BLaER1 (cell line): ENCODE data around the gene TMEM39B.
"Not testable (repeated sequence)": the region's sequence is repeated elsewhere in the genome, so short reads cannot be mapped to it uniquely, and the experiment has no call there.

Experiments
- H3K27ac ChIP-seq: shearing (Covaris generic); formaldehyde crosslinking; 2 replicates; pipeline ENCODE4 v1.8.1; 2022
- H3K27me3 ChIP-seq: shearing (Covaris generic); formaldehyde crosslinking; 2 replicates; pipeline ENCODE4 v1.8.1; 2022
- H3K36me3 ChIP-seq: shearing (Covaris generic); formaldehyde crosslinking; 2 replicates; pipeline ENCODE4 v1.8.1; 2022
- H3K4me1 ChIP-seq: shearing (Covaris generic); formaldehyde crosslinking; 2 replicates; pipeline ENCODE4 v1.8.1; 2022
- H3K4me2 ChIP-seq: shearing (Covaris generic); formaldehyde crosslinking; 2 replicates; pipeline ENCODE4 v1.8.1; 2022
- H3K4me3 ChIP-seq: shearing (Covaris generic); formaldehyde crosslinking; 2 replicates; pipeline ENCODE4 v1.8.1; 2022
- H3K9ac ChIP-seq: shearing (Covaris generic); formaldehyde crosslinking; 2 replicates; pipeline ENCODE4 v1.8.1; 2022
- H3K9me3 ChIP-seq: shearing (Covaris generic); formaldehyde crosslinking; 2 replicates; pipeline ENCODE4 v1.8.1; 2022
- H4K20me1 ChIP-seq: shearing (Covaris generic); formaldehyde crosslinking; 2 replicates; pipeline ENCODE4 v1.8.1; 2022
- Cebpa-rat ChIP-seq: shearing (Covaris generic); IDR thresholded peaks from 2 replicates; pipeline ENCODE4 v1.8.1; 2022

Gene TMEM39B

GRCh38 chr1:32126770-32127169 lies 54.0 kb downstream of the TMEM39B start:
- H3K27ac ChIP-seq, result no peak overlapping the region

DNA sequence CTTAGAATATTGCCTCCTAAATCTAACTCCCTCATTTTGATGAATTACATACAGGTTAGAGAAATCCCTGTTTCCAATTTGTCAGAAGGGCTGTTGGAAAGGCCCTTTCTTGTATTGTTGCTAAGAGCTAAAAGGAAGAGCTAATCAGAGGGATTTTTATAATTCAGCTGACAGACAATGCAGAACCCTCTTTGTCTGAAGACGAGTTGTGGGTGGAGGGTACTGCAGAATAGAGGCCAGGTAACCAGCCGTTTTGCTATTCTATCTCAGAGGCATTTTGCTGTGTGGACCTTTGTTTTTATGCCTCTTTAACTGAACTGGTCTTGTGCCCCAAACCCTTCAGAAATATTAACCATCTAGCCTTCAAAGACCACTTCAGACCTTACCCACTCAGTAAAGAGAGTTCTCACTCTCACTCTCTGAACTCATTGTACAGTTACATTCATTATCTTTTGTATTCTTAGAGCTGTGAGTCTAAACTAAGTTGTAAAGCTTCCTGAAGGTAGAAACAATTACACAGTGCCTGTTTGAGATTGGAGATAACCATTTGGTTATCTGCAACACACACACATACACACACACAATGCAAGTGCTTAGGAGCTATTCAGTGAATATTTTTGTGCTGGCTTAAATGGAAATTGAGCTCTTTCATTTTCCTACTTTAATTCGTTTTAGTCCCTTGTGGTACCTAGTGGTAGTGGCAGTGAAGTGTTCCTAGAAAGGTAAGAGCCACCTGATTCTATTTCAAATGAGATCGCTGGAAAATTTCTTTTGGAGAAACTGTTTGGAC lies 54.9 kb downstream of the TMEM39B start:
- Histone ChIP-seq H3K27me3 (no peaks in the 10 kb centered on the region), H3K36me3 (peaks cover 47% of the 10 kb centered on the region), H3K9me3 (no peaks in the 10 kb centered on the region), H4K20me1 (peaks cover 93% of the 10 kb centered on the region), H3K9ac (no peak overlapping the region), H3K4me1 (peaks cover 32% of the 10 kb centered on the region), H3K4me2 (peak overlapping the region; percentile 14; the same call in 1 of the 2 replicates), H3K4me3 (no peak overlapping the region), H3K27ac (no peak overlapping the region)
- no peak for TF ChIP-seq Cebpa-rat

More at GRCh38 chr1:32126770-32127169, 54.0 kb downstream of the TMEM39B start:
- Histone ChIP-seq H3K9me3 (no peaks in the 10 kb centered on the region), H3K4me2 (0 out of 2 replicates have a peak overlapping the region, but pooled peaks have one; percentile 6), H3K4me1 (peaks cover 40% of the 10 kb centered on the region), H4K20me1 (peaks cover 95% of the 10 kb centered on the region), H3K9ac (no peak overlapping the region), H3K4me3 (no peak overlapping the region), H3K36me3 (peaks cover 41% of the 10 kb centered on the region), H3K27me3 (no peaks in the 10 kb centered on the region)
- TF ChIP-seq Cebpa-rat, result no peak

GRCh38 chr1:32128479-32128878 lies 55.7 kb downstream of the TMEM39B start:
- Histone ChIP-seq H3K27me3 (no peaks in the 10 kb centered on the region), H3K36me3 (peaks cover 56% of the 10 kb centered on the region), H3K4me1 (peaks cover 31% of the 10 kb centered on the region), H3K9ac (no peak overlapping the region), H4K20me1 (peaks cover 93% of the 10 kb centered on the region), H3K4me3 (no peak overlapping the region), H3K27ac (no peak overlapping the region), H3K9me3 (no peaks in the 10 kb centered on the region), H3K4me2 (peak overlapping the region; percentile 33)
- TF ChIP-seq Cebpa-rat, result no peak

DNA sequence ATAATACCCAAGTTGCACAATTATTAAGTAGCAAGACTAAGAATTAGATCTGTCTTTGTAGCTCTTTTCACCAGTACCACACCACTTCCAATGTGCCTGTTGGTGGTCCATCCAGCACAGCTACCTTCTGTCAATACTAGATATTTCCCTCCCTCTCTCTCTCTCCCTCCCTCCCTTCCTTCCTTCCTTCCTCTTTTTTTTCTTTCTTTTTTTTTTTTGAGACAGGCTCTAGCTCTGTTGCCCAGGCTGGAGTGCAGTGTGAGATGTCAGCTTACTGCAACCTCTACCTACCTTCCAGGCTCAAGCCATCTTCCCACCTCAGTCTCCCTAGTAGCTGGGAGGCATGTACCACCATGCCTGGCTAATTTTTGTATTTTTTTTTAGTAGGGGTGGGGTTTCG lies 56.2 kb downstream of the TMEM39B start:
- H3K27me3 ChIP-seq, result no peaks in the 10 kb centered on the region
- no peaks in the 10 kb centered on the region for H3K9me3 ChIP-seq
- H3K4me1 ChIP-seq, result peaks cover 31% of the 10 kb centered on the region
- peaks cover 59% of the 10 kb centered on the region for H3K36me3 ChIP-seq
- H3K4me2 ChIP-seq, result peak overlapping the region; percentile 33
- no peak for TF ChIP-seq Cebpa-rat
- H4K20me1 ChIP-seq, result peaks cover 93% of the 10 kb centered on the region
- H3K9ac ChIP-seq, result 0 out of 2 replicates have a peak overlapping the region, but pooled peaks have one; percentile 9
- no peak overlapping the region for H3K27ac ChIP-seq
- H3K4me3 ChIP-seq, result no peak overlapping the region

DNA sequence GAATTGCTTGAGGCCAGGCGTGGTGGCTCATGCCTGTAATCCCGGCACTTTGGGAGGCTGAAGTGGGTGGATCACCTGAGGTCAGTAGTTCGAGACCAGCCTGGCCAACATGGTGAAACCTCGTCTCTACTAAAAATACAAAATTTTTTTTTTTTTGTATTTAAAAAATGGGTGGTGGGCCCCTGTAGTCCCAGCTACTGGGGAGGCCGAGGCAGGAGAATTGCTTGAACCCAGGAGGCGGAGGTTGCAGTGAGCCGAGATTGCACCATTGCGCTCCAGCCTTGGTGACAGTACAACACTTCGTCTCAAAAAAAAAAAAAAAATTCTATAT lies 61.2 kb downstream of the TMEM39B start:
- Histone ChIP-seq H3K36me3 (peaks cover 78% of the 10 kb centered on the region), H3K4me1 (peaks cover 11% of the 10 kb centered on the region), H4K20me1 (peaks cover 96% of the 10 kb centered on the region)
- H3K9ac ChIP-seq, H3K27ac ChIP-seq, H3K27me3 ChIP-seq, H3K4me3 ChIP-seq, H3K9me3 ChIP-seq, H3K4me2 ChIP-seq: not testable (repeated sequence)

GRCh38 chr1:32137111-32137510 lies 64.4 kb downstream of the TMEM39B start:
- H4K20me1 ChIP-seq, result peaks cover 99% of the 10 kb centered on the region
- no peak overlapping the region for H3K4me3 ChIP-seq
- H3K9ac ChIP-seq, result no peak overlapping the region
- no peak overlapping the region for H3K4me2 ChIP-seq
- H3K27me3 ChIP-seq, result no peaks in the 10 kb centered on the region
- H3K27ac ChIP-seq, result no peak overlapping the region
- TF ChIP-seq Cebpa-rat, result no peak
- peaks cover 56% of the 10 kb centered on the region for H3K36me3 ChIP-seq
- H3K9me3 ChIP-seq, result no peaks in the 10 kb centered on the region
- H3K4me1 ChIP-seq, result 0 out of 2 replicates have a peak, but pooled peaks cover 8% of the 10 kb centered on the region

DNA sequence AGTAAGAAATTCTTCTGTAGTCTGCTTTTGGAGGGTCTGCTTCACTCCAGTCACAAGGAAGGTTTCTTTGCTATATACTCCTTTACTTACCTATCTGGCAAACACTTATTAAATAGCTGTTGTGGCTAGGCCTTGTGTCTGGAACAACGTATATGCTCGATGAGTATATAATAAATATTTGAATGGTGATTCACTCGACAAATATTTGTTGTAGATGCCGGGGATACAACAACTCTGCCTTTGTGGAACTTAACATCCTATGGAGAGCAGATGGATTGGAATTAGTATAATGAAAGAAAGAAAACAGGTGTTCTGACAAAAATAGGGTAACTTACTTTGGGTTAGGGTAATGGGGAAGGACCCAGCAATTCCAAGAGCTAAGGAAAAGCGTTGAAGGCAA lies 66.2 kb downstream of the TMEM39B start:
- Histone ChIP-seq H4K20me1 (peaks cover 100% of the 10 kb centered on the region), H3K36me3 (peaks cover 45% of the 10 kb centered on the region), H3K4me2 (no peak overlapping the region), H3K9ac (no peak overlapping the region), H3K9me3 (no peaks in the 10 kb centered on the region), H3K4me3 (no peak overlapping the region), H3K4me1 (0 out of 2 replicates have a peak, but pooled peaks cover 13% of the 10 kb centered on the region), H3K27ac (no peak overlapping the region), H3K27me3 (no peaks in the 10 kb centered on the region)
- no peak for TF ChIP-seq Cebpa-rat

GRCh38 chr1:32142446-32143301 lies 69.9 kb downstream of the TMEM39B start:
- peaks cover 33% of the 10 kb centered on the region for H3K36me3 ChIP-seq
- TF ChIP-seq Cebpa-rat, result no peak
- H4K20me1 ChIP-seq, result peaks cover 100% of the 10 kb centered on the region
- no peak overlapping the region for H3K27ac ChIP-seq
- H3K27me3 ChIP-seq, result no peaks in the 10 kb centered on the region
- peaks cover 18% of the 10 kb centered on the region for H3K9me3 ChIP-seq
- 0 out of 2 replicates have a peak, but pooled peaks cover 19% of the 10 kb centered on the region for H3K4me1 ChIP-seq
- H3K4me3 ChIP-seq, result no peak overlapping the region
- H3K4me2 ChIP-seq, result no peak overlapping the region
- H3K9ac ChIP-seq, result no peak overlapping the region

DNA sequence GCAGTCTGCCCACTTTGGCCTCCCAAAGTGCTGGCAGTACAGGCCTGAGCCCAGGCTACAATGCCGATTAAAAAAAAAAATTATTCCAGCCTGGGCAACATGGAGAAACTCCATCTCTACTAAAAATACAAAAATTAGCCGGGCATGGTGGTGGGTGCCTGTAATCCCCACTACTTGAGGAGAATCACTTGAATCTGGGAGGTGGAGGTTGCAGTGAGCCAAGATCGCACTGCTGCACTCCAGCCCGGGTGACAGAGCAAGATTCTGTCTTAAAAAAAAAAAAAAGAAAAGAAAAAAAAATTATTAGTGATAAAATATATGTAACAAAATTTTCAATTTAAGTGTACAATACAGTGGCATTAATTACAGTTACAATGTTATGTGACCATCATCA lies 70.6 kb downstream of the TMEM39B start:
- H3K4me3 ChIP-seq, H3K4me2 ChIP-seq, H3K9ac ChIP-seq, H3K27me3 ChIP-seq, H3K27ac ChIP-seq: not testable (repeated sequence)
- Histone ChIP-seq H4K20me1 (peaks cover 100% of the 10 kb centered on the region), H3K4me1 (0 out of 2 replicates have a peak, but pooled peaks cover 19% of the 10 kb centered on the region), H3K9me3 (peaks cover 24% of the 10 kb centered on the region), H3K36me3 (peaks cover 34% of the 10 kb centered on the region)

- Histone ChIP-seq H3K27me3 (no peaks in the 10 kb centered on the region), H3K4me1 (0 out of 2 replicates have a peak, but pooled peaks cover 14% of the 10 kb centered on the region), H3K4me3 (no peak overlapping the region), H4K20me1 (peaks cover 100% of the 10 kb centered on the region), H3K9me3 (peaks cover 32% of the 10 kb centered on the region), H3K4me2 (no peak overlapping the region), H3K9ac (no peak overlapping the region), H3K27ac (no peak overlapping the region), H3K36me3 (peaks cover 41% of the 10 kb centered on the region)
- TF ChIP-seq Cebpa-rat, result no peak
These were observed 71.3 kb downstream of the TMEM39B start for GRCh38 chr1:32144033-32144432.

DNA sequence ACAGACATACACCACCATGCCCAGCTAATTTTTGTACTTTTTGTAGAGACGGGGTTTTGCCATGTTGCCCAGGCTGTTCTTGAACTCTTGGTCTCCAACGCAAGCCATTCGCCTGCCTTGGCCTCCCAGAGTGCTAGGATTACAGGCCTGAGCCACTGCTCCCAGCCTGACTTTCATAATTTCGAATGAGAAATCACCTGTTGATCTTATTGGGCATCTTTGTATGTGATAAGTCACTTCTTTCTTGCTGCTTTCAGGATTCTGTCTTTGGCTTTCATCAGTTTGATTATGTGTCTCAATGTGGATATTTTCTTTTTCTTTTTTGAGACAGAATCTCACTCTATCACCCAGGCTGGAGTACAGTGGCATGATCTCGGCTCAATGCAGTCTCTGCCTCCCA lies 75.1 kb downstream of the TMEM39B start:
- H3K9ac ChIP-seq, H3K4me1 ChIP-seq, H3K4me3 ChIP-seq, H3K4me2 ChIP-seq, H3K27me3 ChIP-seq, H3K27ac ChIP-seq: not testable (repeated sequence)
- Histone ChIP-seq H3K36me3 (peaks cover 41% of the 10 kb centered on the region), H3K9me3 (peaks cover 38% of the 10 kb centered on the region), H4K20me1 (peaks cover 92% of the 10 kb centered on the region)
